HepG2 (cell line): Measurements from ENCODE around the gene P4HB. TPM values are rescaled to one million over a fixed set of nuclear protein-coding genes. Genes with fewer than 3 reads are reported as not detected.

Source experiments
- AGO2 ChIP-seq: fragments of 200-400 bp; formaldehyde crosslinking; optimal IDR thresholded peaks from 2 replicates; pipeline ENCODE3; 2017; ENCODE audit warnings: mild to moderate bottlenecking, low read depth, low read length, moderate library complexity
- GMEB1 ChIP-seq: sonication (generic); formaldehyde crosslinking; IDR thresholded peaks from 2 replicates; pipeline ENCODE4 v1.5.1; 2020; ENCODE audit warnings: missing genetic modification reagents, mild to moderate bottlenecking, borderline replicate concordance
- JUNB ChIP-seq: sonication (generic); formaldehyde crosslinking; IDR thresholded peaks from 2 replicates; pipeline ENCODE4 v1.8.0; 2022; ENCODE audit warnings: missing genetic modification reagents, mild to moderate bottlenecking, borderline replicate concordance
- MED13 ChIP-seq: sonication (generic); formaldehyde crosslinking; IDR thresholded peaks from 2 replicates; pipeline ENCODE4 v1.5.0; 2020; ENCODE audit warnings: missing genetic modification reagents
- MYC ChIP-seq: sonication (generic); formaldehyde crosslinking; IDR thresholded peaks from 2 replicates; pipeline ENCODE4 v1.9.0; 2021; ENCODE audit warnings: missing genetic modification reagents, borderline replicate concordance
- REST ChIP-seq, 2 experiments: IDR thresholded peaks; 2 replicates each; pipeline ENCODE4 v1.6.1; 2011 to 2012; ENCODE audit warnings: low read length in 2 of 2, borderline replicate concordance in 1 of 2, low read depth in 1 of 2, mild to moderate bottlenecking in 1 of 2, moderate library complexity in 1 of 2
- ZFP1 ChIP-seq: IDR thresholded peaks from 2 replicates; pipeline ENCODE4 v1.6.1; 2016
- ZNF142 ChIP-seq: sonication (generic); formaldehyde crosslinking; IDR thresholded peaks from 2 replicates; pipeline ENCODE4 v1.4.0; 2020; ENCODE audit warnings: missing genetic modification reagents
- ZNF24 ChIP-seq: fragments of 450-650 bp; IDR thresholded peaks from 2 replicates; pipeline ENCODE4 v1.6.1; 2017; ENCODE audit warnings: antibody characterized with exemption, mild to moderate bottlenecking
- ZNF570 ChIP-seq: sonication (generic); formaldehyde crosslinking; IDR thresholded peaks from 2 replicates; pipeline ENCODE4 v1.4.0; 2020; ENCODE audit warnings: mild to moderate bottlenecking, missing genetic modification reagents, borderline replicate concordance
- ZNF605 ChIP-seq: sonication (generic); formaldehyde crosslinking; IDR thresholded peaks from 2 replicates; pipeline ENCODE4 v1.8.0; 2022; ENCODE audit warnings: mild to moderate bottlenecking, missing genetic modification reagents
- ZNF674 ChIP-seq: sonication (generic); formaldehyde crosslinking; IDR thresholded peaks from 2 replicates; pipeline ENCODE4 v1.5.0; 2020; ENCODE audit warnings: low read depth, mild to moderate bottlenecking, missing genetic modification reagents
- ZNF740 ChIP-seq: sonication (generic); formaldehyde crosslinking; IDR thresholded peaks from 2 replicates; pipeline ENCODE4 v1.4.0; 2020; ENCODE audit warnings: missing genetic modification reagents
- ZNF839 ChIP-seq: sonication (generic); formaldehyde crosslinking; IDR thresholded peaks from 2 replicates; pipeline ENCODE4 v1.4.0; 2020; ENCODE audit warnings: missing genetic modification reagents, mild to moderate bottlenecking, borderline replicate concordance
- ZZZ3 ChIP-seq: sonication (generic); formaldehyde crosslinking; IDR thresholded peaks from 2 replicates; pipeline ENCODE4 v1.4.0; 2020; ENCODE audit warnings: missing genetic modification reagents, mild to moderate bottlenecking, borderline replicate concordance
- polyA plus RNA-seq, 8 experiments: library from polyadenylated mRNA; depleted of rRNA in 3 of 8; stranded (reverse) in 7 of 8; unstranded in 1 of 8; fragments of >200 nt; fragmentation: Illumina TruSeq in 4 of 8; extraction: Trizol in 4 of 8; gene quantifications; 2 replicates each; pipeline versions ENCODE4 v1.2.1 to v1.2.3, GENCODE V29; 2011 to 2016; ENCODE audit warnings: low read depth in 4 of 8, missing spikeins in 1 of 8, mixed read lengths in 1 of 8; ENCODE audit not compliant: insufficient read depth in 1 of 8
- total RNA-seq, 5 experiments: library from RNA; depleted of rRNA; stranded (reverse); fragments of >200 nt; fragmentation: Illumina TruSeq; extraction: Trizol; gene quantifications; 2 replicates each; pipeline ENCODE4 v1.2.3, GENCODE V29; 2016; ENCODE audit warnings: low read depth in 1 of 5
- TF ChIP-seq, protein P1 (sequence below): sonication (generic); formaldehyde crosslinking; IDR thresholded peaks from 2 replicates; pipeline ENCODE4 v1.5.1; 2020; ENCODE audit warnings: missing genetic modification reagents, mild to moderate bottlenecking, borderline replicate concordance

P4HB gene
- total and polyA plus RNA-seq, 2 of the 13 experiments (the other 11 are each of a cell fraction or from before 2014, with no cell fraction given): 185 to 782 TPM

DNA sequence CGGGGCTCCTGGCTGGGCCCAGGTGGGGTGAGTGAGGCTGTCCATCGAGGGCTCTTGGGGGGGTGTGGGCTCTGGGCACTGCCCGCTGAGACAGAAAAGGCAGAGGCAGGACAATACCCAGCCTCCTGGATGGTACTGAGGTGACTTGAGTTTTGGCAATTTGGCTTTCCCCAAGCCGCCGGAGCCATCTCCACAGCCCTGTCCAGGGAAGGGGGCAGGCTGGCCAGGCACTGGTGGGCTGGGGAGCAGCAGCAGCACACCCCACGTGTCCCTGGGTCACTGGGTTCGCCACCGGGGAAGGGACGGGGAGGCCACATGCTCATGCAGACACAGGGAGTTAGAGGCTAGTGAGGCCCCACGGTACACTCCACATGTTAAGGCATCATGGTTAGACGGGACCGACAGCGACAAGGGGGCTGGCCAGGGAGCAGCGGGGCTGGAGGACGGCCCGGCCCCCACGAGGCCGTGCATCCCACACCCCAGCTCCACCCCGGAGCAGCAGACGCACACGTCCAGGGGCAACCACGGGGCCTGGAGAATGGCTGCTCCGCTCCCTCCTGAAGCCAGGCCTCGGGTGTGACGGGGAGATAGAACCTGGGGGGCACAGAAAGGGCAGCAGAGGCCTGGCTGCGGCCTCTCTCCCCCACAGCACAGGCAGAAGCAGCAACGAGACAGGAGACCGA is 7.8 kb upstream of the P4HB start (continued):
- TF ChIP-seq ZNF605: no peak
- TF ChIP-seq ZNF24: no peak
- TF ChIP-seq AGO2: peak; percentile 93
- TF ChIP-seq ZNF570 (CRISPR knock-in tag): no peak
- TF ChIP-seq MYC (CRISPR knock-in tag): peak; percentile 3; the same call in 1 of the 2 replicates
- TF ChIP-seq ZNF142 (CRISPR knock-in tag): peak; percentile 32; the same call in 1 of the 2 replicates
- TF ChIP-seq ZFP1 (CRISPR knock-in tag): no peak
- TF ChIP-seq GMEB1: 0 out of 2 replicates have a peak, but pooled peaks have one; percentile 11
- peak; percentile 69; the same call in 1 of the 2 replicates for TF ChIP-seq JUNB (CRISPR knock-in tag)
- TF ChIP-seq, protein P1, sequence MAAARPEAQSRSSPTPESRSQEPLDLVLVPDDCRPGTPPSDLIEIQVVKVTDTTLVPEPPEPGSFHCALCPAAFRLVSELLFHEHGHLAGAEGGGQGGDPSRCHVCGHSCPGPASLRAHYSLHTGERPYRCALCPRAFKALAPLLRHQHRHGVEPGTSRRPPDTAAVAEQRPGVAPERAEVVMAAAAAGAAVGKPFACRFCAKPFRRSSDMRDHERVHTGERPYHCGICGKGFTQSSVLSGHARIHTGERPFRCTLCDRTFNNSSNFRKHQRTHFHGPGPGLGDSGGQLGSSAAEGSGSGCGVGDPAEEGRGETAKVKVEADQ: no peak
- TF ChIP-seq ZNF674 (CRISPR knock-in tag): no peak
- no peak for TF ChIP-seq REST (IDR thresholded peaks at IDR 0.05; ENCODE audit: borderline replicate concordance in 1 of 2, low read depth in 1 of 2, low read length in 2 of 2)
- TF ChIP-seq ZNF839 (CRISPR knock-in tag): 0 out of 2 replicates have a peak, but pooled peaks have one; percentile 39
- no peak; the same call in 1 of the 2 replicates for TF ChIP-seq ZZZ3 (CRISPR knock-in tag)
- TF ChIP-seq MED13 (CRISPR knock-in tag): peak; percentile 35; the same call in 1 of the 2 replicates
- peak; percentile 26; the same call in 1 of the 2 replicates for TF ChIP-seq ZNF740 (CRISPR knock-in tag)
